Fibroblast of lung (primary cell): ENCODE results near the gene HERC3. TPM values are rescaled to one million over a fixed set of nuclear protein-coding genes. Genes with fewer than 3 reads are reported as not detected.
A peak's percentile ranks its signal among the peaks of the same experiment; 100 is the strongest.

ENCODE experiments used
- DNase-seq, 2 donors: peaks; one replicate each; pipeline versions ENCODE4 v3.0.0 to v3.0.0-alpha.2; 2010; ENCODE audit warnings: low read depth in 2 of 2
- H2AFZ ChIP-seq: 2 replicates; pipeline ENCODE4 v1.5.1; 2012; ENCODE audit warnings: low read length, control low read depth, inconsistent platforms
- H3K27ac ChIP-seq: 2 replicates; pipeline ENCODE4 v1.5.1; 2011; ENCODE audit warnings: low read length, control low read depth; ENCODE audit not compliant: insufficient read depth
- H3K27me3 ChIP-seq: 2 replicates; pipeline ENCODE4 v1.5.1; 2011; ENCODE audit warnings: mild to moderate bottlenecking, low read length; ENCODE audit not compliant: control insufficient read depth, insufficient read depth
- H3K36me3 ChIP-seq: 2 replicates; pipeline ENCODE4 v1.5.1; 2011; ENCODE audit warnings: low read length; ENCODE audit not compliant: control insufficient read depth, insufficient read depth
- H3K4me1 ChIP-seq: 2 replicates; pipeline ENCODE4 v1.5.1; 2011; ENCODE audit warnings: low read length; ENCODE audit not compliant: control insufficient read depth, insufficient read depth; ENCODE audit errors: extremely low read depth
- H3K4me2 ChIP-seq: 2 replicates; pipeline ENCODE4 v1.5.1; 2011; ENCODE audit warnings: low read length, control low read depth; ENCODE audit not compliant: insufficient read depth; ENCODE audit errors: extremely low read depth
- H3K4me3 ChIP-seq, 4 experiments: fragments of 200-600 bp in 1 of 4; sonication (generic) in 1 of 4; replicated peaks in 1 of 4; 2 replicates each; pipeline ENCODE4 v1.5.1; 2011 to 2016; ENCODE audit warnings: low read length in 4 of 4, low read depth in 3 of 4, mild to moderate bottlenecking in 3 of 4, control low read depth in 2 of 4, inconsistent platforms in 1 of 4, mixed read lengths in 1 of 4; ENCODE audit not compliant: insufficient read depth in 1 of 4; ENCODE audit errors: control extremely low read depth in 1 of 4
- H3K79me2 ChIP-seq: 2 replicates; pipeline ENCODE4 v1.5.1; 2012; ENCODE audit warnings: mild to moderate bottlenecking, low read length, inconsistent platforms; ENCODE audit not compliant: control insufficient read depth, insufficient read depth
- H3K9ac ChIP-seq: 2 replicates; pipeline ENCODE4 v1.5.1; 2011; ENCODE audit warnings: mild to moderate bottlenecking, low read length, control low read depth; ENCODE audit not compliant: insufficient read depth
- H3K9me3 ChIP-seq: 2 replicates; pipeline ENCODE4 v1.5.1; 2012; ENCODE audit warnings: low read depth, low read length; ENCODE audit not compliant: control insufficient read depth, insufficient read depth
- H4K20me1 ChIP-seq: 2 replicates; pipeline ENCODE4 v1.5.1; 2011; ENCODE audit warnings: low read length; ENCODE audit not compliant: control insufficient read depth, insufficient read depth; ENCODE audit errors: extremely low read depth
- EZH2 ChIP-seq: IDR thresholded peaks from 2 replicates; pipeline ENCODE4 v1.5.1; 2012; ENCODE audit warnings: low read length, control low read depth, mild to moderate bottlenecking; ENCODE audit errors: missing control alignments
- polyA plus RNA-seq, 2 donors: library from polyadenylated mRNA; depleted of rRNA in 1 of 2; stranded (reverse) in 1 of 2; unstranded in 1 of 2; fragments of >200 nt; gene quantifications; 2 replicates each; pipeline ENCODE4 v1.2.1, GENCODE V29; 2011 to 2012; ENCODE audit warnings: missing spikeins in 1 of 2
- total RNA-seq: library from RNA; depleted of rRNA; stranded (reverse); fragments of >200 nt; gene quantifications from 2 replicates; pipeline ENCODE4 v1.2.1, GENCODE V29; 2014
- TF ChIP-seq, protein P1 (sequence below), 2 donors: IDR thresholded peaks in 1 of 2; conservative IDR thresholded peaks in 1 of 2; 1 replicate in 1 of 2; 2 replicates in 1 of 2; pipeline ENCODE4 v1.5.1; 2011 to 2012; ENCODE audit warnings: low read length in 2 of 2, control low read depth in 1 of 2, inconsistent platforms in 1 of 2, low read depth in 1 of 2, mild to moderate bottlenecking in 1 of 2

Gene HERC3
- total and polyA plus RNA-seq, 2 donors (not counting 1 experiment from before 2014, with no cell fraction given), result 24.5 to 27.6 TPM

DNA sequence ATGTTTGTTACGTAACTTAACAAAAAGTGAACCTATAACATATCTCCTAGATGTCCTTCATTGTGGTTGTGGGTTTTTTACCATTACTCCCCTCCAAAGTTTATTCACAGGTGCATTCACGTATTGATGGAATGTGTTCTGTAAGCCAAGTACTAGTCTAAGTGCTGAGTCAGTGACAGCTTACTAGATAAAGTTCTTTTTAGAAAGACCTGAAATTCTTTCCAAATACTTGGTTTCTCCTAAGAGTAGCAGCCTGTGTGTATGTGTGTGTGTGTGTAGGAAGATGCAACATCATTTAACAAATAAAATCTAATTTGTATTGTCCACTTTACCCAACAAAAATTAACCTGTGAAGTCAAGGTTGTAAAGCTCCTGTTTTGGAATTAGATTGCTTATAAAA lies 83.3 kb downstream of the HERC3 start:
- Histone ChIP-seq H2AFZ (no peak overlapping the region), H3K9me3 (no peaks in the 10 kb centered on the region), H3K36me3 (no peaks in the 10 kb centered on the region), H3K79me2 (no peaks in the 10 kb centered on the region), H4K20me1 (no peaks in the 10 kb centered on the region), H3K9ac (no peak overlapping the region), H3K27me3 (no peaks in the 10 kb centered on the region), H3K27ac (no peak overlapping the region), H3K4me1 (peaks cover 3% of the 10 kb centered on the region), H3K4me3 (no peak overlapping the region), H3K4me2 (no peak overlapping the region)
- no peak for TF ChIP-seq EZH2
- TF ChIP-seq, protein P1, sequence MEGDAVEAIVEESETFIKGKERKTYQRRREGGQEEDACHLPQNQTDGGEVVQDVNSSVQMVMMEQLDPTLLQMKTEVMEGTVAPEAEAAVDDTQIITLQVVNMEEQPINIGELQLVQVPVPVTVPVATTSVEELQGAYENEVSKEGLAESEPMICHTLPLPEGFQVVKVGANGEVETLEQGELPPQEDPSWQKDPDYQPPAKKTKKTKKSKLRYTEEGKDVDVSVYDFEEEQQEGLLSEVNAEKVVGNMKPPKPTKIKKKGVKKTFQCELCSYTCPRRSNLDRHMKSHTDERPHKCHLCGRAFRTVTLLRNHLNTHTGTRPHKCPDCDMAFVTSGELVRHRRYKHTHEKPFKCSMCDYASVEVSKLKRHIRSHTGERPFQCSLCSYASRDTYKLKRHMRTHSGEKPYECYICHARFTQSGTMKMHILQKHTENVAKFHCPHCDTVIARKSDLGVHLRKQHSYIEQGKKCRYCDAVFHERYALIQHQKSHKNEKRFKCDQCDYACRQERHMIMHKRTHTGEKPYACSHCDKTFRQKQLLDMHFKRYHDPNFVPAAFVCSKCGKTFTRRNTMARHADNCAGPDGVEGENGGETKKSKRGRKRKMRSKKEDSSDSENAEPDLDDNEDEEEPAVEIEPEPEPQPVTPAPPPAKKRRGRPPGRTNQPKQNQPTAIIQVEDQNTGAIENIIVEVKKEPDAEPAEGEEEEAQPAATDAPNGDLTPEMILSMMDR (conservative IDR thresholded peaks at IDR 0.05 in 1 of 2, IDR thresholded peaks at IDR 0.05 in 1 of 2; ENCODE audit: low read depth in 1 of 2, low read length in 2 of 2), result no peak
- DNase-seq, result peak in 1 of 2 donors; percentile 79

DNA sequence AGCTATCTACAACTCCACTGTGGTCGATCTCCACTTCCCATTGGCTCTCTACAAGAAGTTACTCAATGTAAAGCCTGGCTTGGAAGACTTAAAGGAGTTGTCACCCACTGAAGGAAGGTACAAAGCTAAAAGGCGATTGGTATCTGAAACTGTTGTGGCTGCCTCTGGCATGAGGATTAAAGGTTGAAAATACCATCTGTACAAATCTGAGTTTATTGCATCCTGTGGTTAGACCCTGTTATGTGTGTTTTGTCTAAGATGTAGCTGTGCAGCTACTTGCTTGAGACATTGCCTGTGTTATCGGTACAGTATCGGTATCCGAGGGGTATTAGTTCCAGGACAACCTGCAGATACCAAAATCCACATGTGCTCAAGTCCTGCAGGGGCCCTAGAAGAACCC lies 88.9 kb downstream of the HERC3 start:
- Histone ChIP-seq H2AFZ (no peak overlapping the region), H3K27me3 (no peaks in the 10 kb centered on the region), H3K36me3 (no peaks in the 10 kb centered on the region), H3K27ac (no peak overlapping the region), H3K79me2 (no peaks in the 10 kb centered on the region), H3K4me3 (no peak overlapping the region), H4K20me1 (no peaks in the 10 kb centered on the region), H3K4me1 (no peaks in the 10 kb centered on the region), H3K4me2 (no peak overlapping the region), H3K9me3 (no peaks in the 10 kb centered on the region), H3K9ac (no peak overlapping the region)
- TF ChIP-seq EZH2, result no peak
- TF ChIP-seq, protein P1 (conservative IDR thresholded peaks at IDR 0.05 in 1 of 2, IDR thresholded peaks at IDR 0.05 in 1 of 2; ENCODE audit: low read depth in 1 of 2, low read length in 2 of 2), result no peak
- DNase-seq, result no peak

DNA sequence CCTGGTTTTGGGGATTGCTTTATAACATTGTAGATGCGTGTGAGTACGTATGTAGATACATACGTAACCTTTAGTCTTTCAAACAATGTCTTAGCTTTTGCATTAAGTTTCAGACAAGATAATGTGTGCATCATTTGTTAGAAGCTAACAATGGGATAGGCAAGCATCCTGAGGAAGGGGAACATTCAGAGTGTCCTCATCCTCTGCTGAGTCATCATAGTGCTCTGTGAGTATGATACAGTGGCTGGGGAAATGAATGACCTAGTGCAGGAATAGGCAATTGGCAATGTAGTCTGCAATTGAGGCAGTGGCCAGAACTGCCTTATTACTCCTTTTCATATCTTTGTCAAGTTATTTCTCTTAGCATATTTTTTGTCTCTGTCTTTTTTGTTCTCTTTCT lies 98.1 kb downstream of the HERC3 start:
- Histone ChIP-seq H3K27ac (no peak overlapping the region), H3K4me1 (no peaks in the 10 kb centered on the region), H3K79me2 (no peaks in the 10 kb centered on the region), H3K27me3 (no peaks in the 10 kb centered on the region), H3K9me3 (no peaks in the 10 kb centered on the region), H3K4me2 (no peak overlapping the region), H3K36me3 (no peaks in the 10 kb centered on the region), H3K4me3 (no peak overlapping the region), H3K9ac (no peak overlapping the region), H2AFZ (no peak overlapping the region), H4K20me1 (no peaks in the 10 kb centered on the region)
- TF ChIP-seq, protein P1 (conservative IDR thresholded peaks at IDR 0.05 in 1 of 2, IDR thresholded peaks at IDR 0.05 in 1 of 2; ENCODE audit: low read depth in 1 of 2, low read length in 2 of 2), result no peak
- no peak for TF ChIP-seq EZH2
- peak; percentile 41 to 58 for DNase-seq
